22Rv1 (cell line): ENCODE measurements around the gene CLIP2.

Experiments used
- H3K27ac ChIP-seq: fragments of 450-650 bp; 2 replicates; pipeline ENCODE4 v1.5.1; 2017
- ZFX ChIP-seq: fragments of 450-650 bp; IDR thresholded peaks from 2 replicates; pipeline ENCODE4 v1.6.1; 2017; ENCODE audit warnings: antibody characterized with exemption, borderline replicate concordance
- TF ChIP-seq, protein P1 (sequence below): fragments of 450-650 bp; IDR thresholded peaks from 2 replicates; pipeline ENCODE4 v1.5.1; 2017; ENCODE audit warnings: mild to moderate bottlenecking

Gene CLIP2

DNA sequence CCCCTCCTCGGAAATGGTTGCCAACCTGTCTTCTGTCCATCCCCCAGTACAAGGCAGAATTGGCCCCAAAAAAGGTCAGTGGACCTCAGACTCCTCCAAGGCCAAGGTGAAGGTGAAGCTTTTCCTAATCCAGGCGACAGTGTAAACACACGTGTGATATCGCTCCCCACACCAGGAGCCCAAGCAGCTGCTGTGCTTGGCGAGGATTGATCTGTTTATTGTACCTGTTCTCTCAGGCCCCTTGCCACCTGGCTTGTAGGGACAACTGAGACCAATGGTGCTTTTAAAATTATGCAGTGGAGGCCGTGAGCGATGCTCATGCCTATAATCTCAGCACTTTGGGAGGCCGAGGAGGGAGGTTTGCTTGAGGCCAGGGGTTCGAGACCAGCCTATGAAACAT is 98.4 kb downstream of the CLIP2 start:
- H3K27ac ChIP-seq: peak overlapping the region; percentile 98
- no peak for TF ChIP-seq ZFX
- TF ChIP-seq, protein P1, sequence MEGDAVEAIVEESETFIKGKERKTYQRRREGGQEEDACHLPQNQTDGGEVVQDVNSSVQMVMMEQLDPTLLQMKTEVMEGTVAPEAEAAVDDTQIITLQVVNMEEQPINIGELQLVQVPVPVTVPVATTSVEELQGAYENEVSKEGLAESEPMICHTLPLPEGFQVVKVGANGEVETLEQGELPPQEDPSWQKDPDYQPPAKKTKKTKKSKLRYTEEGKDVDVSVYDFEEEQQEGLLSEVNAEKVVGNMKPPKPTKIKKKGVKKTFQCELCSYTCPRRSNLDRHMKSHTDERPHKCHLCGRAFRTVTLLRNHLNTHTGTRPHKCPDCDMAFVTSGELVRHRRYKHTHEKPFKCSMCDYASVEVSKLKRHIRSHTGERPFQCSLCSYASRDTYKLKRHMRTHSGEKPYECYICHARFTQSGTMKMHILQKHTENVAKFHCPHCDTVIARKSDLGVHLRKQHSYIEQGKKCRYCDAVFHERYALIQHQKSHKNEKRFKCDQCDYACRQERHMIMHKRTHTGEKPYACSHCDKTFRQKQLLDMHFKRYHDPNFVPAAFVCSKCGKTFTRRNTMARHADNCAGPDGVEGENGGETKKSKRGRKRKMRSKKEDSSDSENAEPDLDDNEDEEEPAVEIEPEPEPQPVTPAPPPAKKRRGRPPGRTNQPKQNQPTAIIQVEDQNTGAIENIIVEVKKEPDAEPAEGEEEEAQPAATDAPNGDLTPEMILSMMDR: no peak

DNA sequence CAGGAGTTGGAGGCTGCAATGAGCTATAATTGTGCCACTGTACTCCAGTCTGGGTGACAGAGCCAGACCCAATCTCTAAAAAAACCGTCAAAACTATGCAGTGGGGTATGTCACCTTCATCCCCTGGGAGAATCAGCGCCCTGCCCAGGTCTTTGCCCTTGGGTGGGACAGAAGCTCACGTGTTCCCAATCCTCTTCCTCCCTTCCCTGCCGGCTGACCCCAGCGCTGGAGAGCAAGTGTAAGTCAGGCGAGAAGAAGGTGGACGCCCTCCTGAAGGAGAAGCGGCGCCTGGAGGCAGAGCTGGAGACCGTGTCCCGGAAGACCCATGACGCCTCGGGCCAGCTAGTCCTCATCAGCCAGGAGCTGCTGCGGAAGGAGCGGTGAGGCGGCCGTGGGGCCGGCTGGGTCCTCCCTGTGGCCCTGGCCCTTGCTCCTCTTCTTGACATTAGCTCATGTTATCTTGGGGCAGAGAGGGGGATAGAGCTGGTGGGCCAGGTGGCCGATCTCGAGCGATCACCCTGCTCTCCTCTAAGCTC is 99.7 kb downstream of the CLIP2 start:
- peak overlapping the region; percentile 98 for H3K27ac ChIP-seq
- TF ChIP-seq ZFX: no peak
- TF ChIP-seq, protein P1: no peak

DNA sequence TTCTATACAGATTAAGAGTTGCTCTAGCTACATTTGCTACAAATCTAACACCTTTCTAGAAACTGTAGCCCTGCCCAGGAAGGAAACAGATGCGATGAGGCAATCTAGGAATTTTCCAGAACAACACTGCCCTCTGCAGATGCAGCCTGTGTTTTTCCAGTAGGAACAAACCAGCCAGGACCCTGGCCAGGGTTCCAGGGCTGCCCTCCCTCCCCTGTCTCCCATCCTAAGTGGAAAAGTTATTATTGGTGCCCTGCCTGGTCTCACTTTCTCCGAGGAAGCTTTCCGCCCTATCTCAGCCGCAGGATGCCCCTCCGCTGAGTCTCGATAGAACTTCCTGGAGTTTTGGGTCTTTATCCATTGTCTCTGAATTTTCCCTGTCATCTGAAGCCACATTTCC is 104.5 kb downstream of the CLIP2 start:
- H3K27ac ChIP-seq: peak overlapping the region; percentile 98
- TF ChIP-seq, protein P1: peak; percentile 18

DNA sequence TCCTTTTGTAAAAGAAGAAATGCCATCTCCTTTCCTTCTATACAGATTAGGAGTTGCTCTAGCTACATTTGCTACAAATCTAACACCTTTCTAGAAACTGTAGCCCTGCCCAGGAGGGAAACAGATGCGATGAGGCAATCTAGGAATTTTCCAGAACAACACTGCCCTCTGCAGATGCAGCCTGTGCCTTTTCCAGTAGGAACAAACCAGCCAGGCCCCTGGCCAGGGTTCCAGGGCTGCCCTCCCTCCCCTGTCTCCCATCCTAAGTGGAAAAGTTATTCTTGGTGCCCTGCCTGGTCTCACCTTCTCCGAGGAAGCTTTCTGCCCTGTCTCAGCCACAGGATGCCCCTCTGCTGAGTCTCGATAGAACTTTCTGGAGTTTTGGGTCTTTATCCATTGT is 105.4 kb downstream of the CLIP2 start:
- TF ChIP-seq, protein P1: peak; percentile 35
- H3K27ac ChIP-seq: peak overlapping the region; percentile 98

DNA sequence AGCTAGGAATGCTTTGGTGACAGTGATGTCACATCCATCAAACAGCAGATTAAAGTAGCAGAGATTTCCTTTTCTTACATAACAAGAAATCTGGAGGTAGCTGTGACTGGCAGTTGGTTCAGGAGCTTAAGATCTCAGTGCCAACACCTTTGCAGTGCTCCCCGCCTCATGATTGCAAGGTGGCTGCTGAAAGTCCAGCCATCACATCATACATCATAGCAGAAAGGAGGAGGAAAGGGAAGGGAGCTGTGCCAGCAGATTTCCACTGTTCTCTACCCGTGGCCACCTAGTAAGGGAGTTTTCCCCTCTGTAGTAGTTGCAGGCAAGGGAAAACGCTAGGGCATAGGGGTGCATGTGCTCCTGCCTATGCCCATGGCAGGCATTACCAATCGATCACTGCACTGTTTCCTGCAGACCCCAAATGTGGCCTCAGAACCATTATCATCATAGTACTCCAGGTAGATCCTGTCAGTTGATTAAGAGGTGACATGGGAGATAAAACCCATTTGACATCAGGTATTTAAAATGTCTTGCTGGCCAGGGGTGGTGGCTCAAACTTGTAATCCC is 106.6 kb downstream of the CLIP2 start:
- peak overlapping the region; percentile 98; the same call in 1 of the 2 replicates for H3K27ac ChIP-seq
- TF ChIP-seq, protein P1: no peak
- no peak for TF ChIP-seq ZFX

DNA sequence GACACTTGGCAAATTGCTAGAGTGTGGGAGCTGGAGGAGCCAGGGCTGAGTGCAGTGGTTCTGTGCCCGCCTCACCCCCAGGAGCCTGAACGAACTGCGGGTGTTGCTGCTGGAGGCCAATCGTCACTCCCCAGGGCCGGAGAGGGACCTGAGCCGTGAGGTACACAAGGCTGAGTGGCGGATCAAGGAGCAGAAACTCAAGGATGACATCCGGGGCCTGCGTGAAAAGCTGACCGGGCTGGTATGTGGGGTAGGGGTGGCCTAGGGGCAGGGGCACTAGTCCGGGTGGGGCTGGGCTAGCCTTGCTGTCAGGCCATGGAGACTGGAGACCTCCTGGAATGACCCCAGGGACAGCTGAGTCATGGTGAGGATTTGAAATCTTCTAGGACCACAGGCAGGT is 107.8 kb downstream of the CLIP2 start:
- no peak for TF ChIP-seq ZFX
- TF ChIP-seq, protein P1: no peak

DNA sequence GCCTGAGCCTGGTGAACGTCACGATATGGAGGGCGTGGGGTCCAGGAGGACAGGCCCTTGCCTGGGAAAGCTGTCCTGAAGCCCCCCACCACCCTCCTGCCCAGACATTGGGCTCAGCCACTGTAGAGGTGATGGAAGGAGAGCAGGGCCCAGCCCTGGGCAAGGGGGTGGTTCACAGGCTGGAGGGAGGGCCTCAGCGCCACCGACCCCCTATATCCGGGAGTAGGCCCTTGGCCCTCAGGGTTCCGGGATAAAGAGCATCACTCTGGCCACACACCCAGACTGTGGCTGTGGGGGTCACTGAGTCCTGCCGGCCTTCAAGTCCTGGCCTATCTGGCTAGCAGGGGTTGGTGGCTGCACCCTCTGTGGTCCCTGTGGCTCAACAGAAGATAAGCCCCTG is 109.2 kb downstream of the CLIP2 start:
- H3K27ac ChIP-seq: peak overlapping the region; percentile 26; the same call in 1 of the 2 replicates
- TF ChIP-seq, protein P1: no peak
- TF ChIP-seq ZFX: no peak

More for the DNA sequence above, 107.8 kb downstream of the CLIP2 start:
- no peak overlapping the region for H3K27ac ChIP-seq
